ENCODE data around the gene NOP16.

The NOP16 gene

DNA sequence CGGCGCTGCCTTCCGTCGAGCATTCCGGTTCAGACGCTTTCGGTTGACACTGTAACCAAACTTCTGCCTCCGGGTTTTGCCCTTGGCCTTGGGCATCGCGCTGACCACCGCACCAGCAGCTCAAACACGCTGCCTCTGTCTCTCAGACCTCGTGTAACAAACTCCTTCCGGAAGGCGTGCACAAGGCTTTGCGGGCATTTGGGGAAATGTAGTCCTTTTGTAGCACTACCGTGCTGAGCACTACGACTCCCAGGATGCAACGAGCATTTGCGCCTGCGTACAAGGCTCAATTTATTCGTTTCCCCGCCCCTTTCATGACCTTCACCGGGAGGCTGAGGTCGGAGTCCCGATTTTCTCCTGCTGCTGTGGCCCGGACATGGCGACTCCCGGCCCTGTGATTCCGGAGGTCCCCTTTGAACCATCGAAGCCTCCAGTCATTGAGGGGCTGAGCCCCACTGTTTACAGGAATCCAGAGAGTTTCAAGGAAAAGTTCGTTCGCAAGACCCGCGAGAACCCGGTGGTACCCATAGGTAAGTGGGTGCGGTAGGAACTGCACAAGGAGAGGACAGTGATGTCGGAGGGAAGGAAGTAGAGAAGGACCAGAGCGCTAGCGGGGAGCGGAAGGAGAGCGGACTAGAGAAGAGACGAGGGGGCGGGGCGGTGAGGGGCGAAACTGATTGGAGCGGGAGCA is at the start of gene NOP16, which contains the start of gene HIGD2A:
Gene NOP16, minus strand, starts transcription at position 155 of the 691 bp plus-strand sequence. Its CDS starts 59 bp downstream, at position 96.
Gene HIGD2A, plus strand, starts transcription at position 308 of the 691 bp plus-strand sequence. Its CDS starts 69 bp downstream, at position 377.
- H3K4me1 ChIP-seq (ENCODE audit: control insufficient read depth, insufficient read depth, low read length, unreplicated experiment), result peaks cover 15% of the 10 kb centered on the region
- peak within 1 kb of the TSS; percentile 84 for H3K4me3 ChIP-seq (ENCODE audit: low read depth, low read length)
- H2AFZ ChIP-seq (ENCODE audit: low read length, unreplicated experiment), result peak within 1 kb of the TSS; percentile 52
- H3K27me3 ChIP-seq (ENCODE audit: insufficient read depth, low read length), result no peaks in the 10 kb centered on the region
- peak within 1 kb of the TSS; percentile 87 for H3K27ac ChIP-seq (ENCODE audit: low read depth, low read length)
- H3K79me2 ChIP-seq (ENCODE audit: control insufficient read depth, insufficient read depth, low read length, unreplicated experiment), result peaks cover 35% of the 10 kb centered on the region
- H3K36me3 ChIP-seq (ENCODE audit: insufficient read depth, low read length), result peaks cover 7% of the 10 kb centered on the region; the same call in 1 of the 2 replicates

GRCh38 chr5:176436656-176437055 is 48.3 kb upstream of the NOP16 start:
- Histone ChIP-seq H3K4me1 (ENCODE audit: control insufficient read depth, insufficient read depth, low read length, unreplicated experiment) (peaks cover 17% of the 10 kb centered on the region), H3K36me3 (ENCODE audit: insufficient read depth, low read length) (no peaks in the 10 kb centered on the region), H3K4me3 (ENCODE audit: low read depth, low read length) (peak overlapping the region; percentile 71), H3K79me2 (ENCODE audit: control insufficient read depth, insufficient read depth, low read length, unreplicated experiment) (no peaks in the 10 kb centered on the region), H3K27me3 (ENCODE audit: insufficient read depth, low read length) (no peaks in the 10 kb centered on the region), H3K27ac (ENCODE audit: low read depth, low read length) (no peak overlapping the region), H2AFZ (ENCODE audit: low read length, unreplicated experiment) (peak overlapping the region; percentile 58)

- H2AFZ ChIP-seq (ENCODE audit: low read length, unreplicated experiment), result no peak overlapping the region
- no peak overlapping the region for H3K4me3 ChIP-seq (ENCODE audit: low read depth, low read length)
- H3K27me3 ChIP-seq (ENCODE audit: insufficient read depth, low read length), result no peaks in the 10 kb centered on the region
- H3K4me1 ChIP-seq (ENCODE audit: control insufficient read depth, insufficient read depth, low read length, unreplicated experiment), result peaks cover 6% of the 10 kb centered on the region
- H3K27ac ChIP-seq (ENCODE audit: low read depth, low read length), result no peak overlapping the region
- no peaks in the 10 kb centered on the region for H3K36me3 ChIP-seq (ENCODE audit: insufficient read depth, low read length)
- no peaks in the 10 kb centered on the region for H3K79me2 ChIP-seq (ENCODE audit: control insufficient read depth, insufficient read depth, low read length, unreplicated experiment)
Measured at GRCh38 chr5:176432707-176433106, 44.3 kb upstream of the NOP16 start.

GRCh38 chr5:176429972-176430371 is 41.6 kb upstream of the NOP16 start:
- no peaks in the 10 kb centered on the region for H3K79me2 ChIP-seq (ENCODE audit: control insufficient read depth, insufficient read depth, low read length, unreplicated experiment)
- H3K4me3 ChIP-seq (ENCODE audit: low read depth, low read length), result no peak overlapping the region
- H3K27me3 ChIP-seq (ENCODE audit: insufficient read depth, low read length), result no peaks in the 10 kb centered on the region
- no peaks in the 10 kb centered on the region for H3K4me1 ChIP-seq (ENCODE audit: control insufficient read depth, insufficient read depth, low read length, unreplicated experiment)
- no peaks in the 10 kb centered on the region for H3K36me3 ChIP-seq (ENCODE audit: insufficient read depth, low read length)
- no peak overlapping the region for H3K27ac ChIP-seq (ENCODE audit: low read depth, low read length)
- no peak overlapping the region for H2AFZ ChIP-seq (ENCODE audit: low read length, unreplicated experiment)

GRCh38 chr5:176427971-176428370 is 39.6 kb upstream of the NOP16 start:
- Histone ChIP-seq H3K36me3 (ENCODE audit: insufficient read depth, low read length) (no peaks in the 10 kb centered on the region), H3K27me3 (ENCODE audit: insufficient read depth, low read length) (no peaks in the 10 kb centered on the region), H3K79me2 (ENCODE audit: control insufficient read depth, insufficient read depth, low read length, unreplicated experiment) (no peaks in the 10 kb centered on the region), H3K4me1 (ENCODE audit: control insufficient read depth, insufficient read depth, low read length, unreplicated experiment) (no peaks in the 10 kb centered on the region), H2AFZ (ENCODE audit: low read length, unreplicated experiment) (peak overlapping the region; percentile 12), H3K4me3 (ENCODE audit: low read depth, low read length) (no peak overlapping the region), H3K27ac (ENCODE audit: low read depth, low read length) (no peak overlapping the region)

GRCh38 chr5:176426876-176427275 is 38.5 kb upstream of the NOP16 start:
- no peak overlapping the region for H3K27ac ChIP-seq (ENCODE audit: low read depth, low read length)

GRCh38 chr5:176425791-176426190 is 37.4 kb upstream of the NOP16 start:
- Histone ChIP-seq H3K4me1 (ENCODE audit: control insufficient read depth, insufficient read depth, low read length, unreplicated experiment) (no peaks in the 10 kb centered on the region), H3K79me2 (ENCODE audit: control insufficient read depth, insufficient read depth, low read length, unreplicated experiment) (no peaks in the 10 kb centered on the region), H3K4me3 (ENCODE audit: low read depth, low read length) (no peak overlapping the region), H3K36me3 (ENCODE audit: insufficient read depth, low read length) (no peaks in the 10 kb centered on the region), H2AFZ (ENCODE audit: low read length, unreplicated experiment) (no peak overlapping the region), H3K27ac (ENCODE audit: low read depth, low read length) (no peak overlapping the region), H3K27me3 (ENCODE audit: insufficient read depth, low read length) (no peaks in the 10 kb centered on the region; the same call in 1 of the 2 replicates)

More at GRCh38 chr5:176426876-176427275, 38.5 kb upstream of the NOP16 start:
- H3K79me2 ChIP-seq (ENCODE audit: control insufficient read depth, insufficient read depth, low read length, unreplicated experiment), result no peaks in the 10 kb centered on the region
- no peak overlapping the region for H2AFZ ChIP-seq (ENCODE audit: low read length, unreplicated experiment)
- no peak overlapping the region for H3K4me3 ChIP-seq (ENCODE audit: low read depth, low read length)
- H3K36me3 ChIP-seq (ENCODE audit: insufficient read depth, low read length), result no peaks in the 10 kb centered on the region
- no peaks in the 10 kb centered on the region for H3K4me1 ChIP-seq (ENCODE audit: control insufficient read depth, insufficient read depth, low read length, unreplicated experiment)
- H3K27me3 ChIP-seq (ENCODE audit: insufficient read depth, low read length), result no peaks in the 10 kb centered on the region

DNA sequence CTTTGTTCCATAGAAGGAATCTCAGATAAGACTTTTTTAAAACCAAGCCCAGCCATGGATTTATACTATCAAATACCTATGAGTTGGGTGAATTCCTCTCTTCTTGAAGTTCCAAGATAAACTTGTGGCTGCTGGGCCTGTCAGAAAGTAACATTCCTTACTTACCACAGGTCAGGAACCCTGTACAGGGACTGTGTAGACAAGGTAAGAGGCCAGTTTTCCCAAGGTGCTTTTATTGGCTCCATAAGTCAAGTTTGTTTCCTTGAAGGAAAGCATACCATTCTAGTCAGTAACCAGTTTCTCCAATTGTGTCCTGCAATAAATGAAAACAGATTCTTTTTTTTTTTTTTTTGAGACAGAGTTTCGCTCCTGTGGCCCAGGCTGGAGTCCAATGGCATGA is 36.7 kb upstream of the NOP16 start:
- Histone ChIP-seq H3K4me3 (ENCODE audit: low read depth, low read length) (no peak overlapping the region), H3K79me2 (ENCODE audit: control insufficient read depth, insufficient read depth, low read length, unreplicated experiment) (no peaks in the 10 kb centered on the region), H3K36me3 (ENCODE audit: insufficient read depth, low read length) (no peaks in the 10 kb centered on the region), H3K27ac (ENCODE audit: low read depth, low read length) (no peak overlapping the region), H2AFZ (ENCODE audit: low read length, unreplicated experiment) (no peak overlapping the region), H3K4me1 (ENCODE audit: control insufficient read depth, insufficient read depth, low read length, unreplicated experiment) (no peaks in the 10 kb centered on the region), H3K27me3 (ENCODE audit: insufficient read depth, low read length) (no peaks in the 10 kb centered on the region; the same call in 1 of the 2 replicates)

- Histone ChIP-seq H3K27ac (ENCODE audit: low read depth, low read length) (no peak overlapping the region), H3K27me3 (ENCODE audit: insufficient read depth, low read length) (no peaks in the 10 kb centered on the region; the same call in 1 of the 2 replicates), H3K4me1 (ENCODE audit: control insufficient read depth, insufficient read depth, low read length, unreplicated experiment) (no peaks in the 10 kb centered on the region), H3K79me2 (ENCODE audit: control insufficient read depth, insufficient read depth, low read length, unreplicated experiment) (no peaks in the 10 kb centered on the region), H3K36me3 (ENCODE audit: insufficient read depth, low read length) (no peaks in the 10 kb centered on the region), H3K4me3 (ENCODE audit: low read depth, low read length) (no peak overlapping the region), H2AFZ (ENCODE audit: low read length, unreplicated experiment) (no peak overlapping the region)
Measured at GRCh38 chr5:176424181-176424580, 35.8 kb upstream of the NOP16 start.

- Histone ChIP-seq H3K79me2 (ENCODE audit: control insufficient read depth, insufficient read depth, low read length, unreplicated experiment) (peaks cover 3% of the 10 kb centered on the region), H3K36me3 (ENCODE audit: insufficient read depth, low read length) (no peaks in the 10 kb centered on the region), H3K27ac (ENCODE audit: low read depth, low read length) (no peak overlapping the region), H3K4me3 (ENCODE audit: low read depth, low read length) (no peak overlapping the region), H2AFZ (ENCODE audit: low read length, unreplicated experiment) (no peak overlapping the region), H3K27me3 (ENCODE audit: insufficient read depth, low read length) (no peaks in the 10 kb centered on the region; the same call in 1 of the 2 replicates), H3K4me1 (ENCODE audit: control insufficient read depth, insufficient read depth, low read length, unreplicated experiment) (peaks cover 3% of the 10 kb centered on the region)
Measured at GRCh38 chr5:176420972-176421544, 32.7 kb upstream of the NOP16 start.

DNA sequence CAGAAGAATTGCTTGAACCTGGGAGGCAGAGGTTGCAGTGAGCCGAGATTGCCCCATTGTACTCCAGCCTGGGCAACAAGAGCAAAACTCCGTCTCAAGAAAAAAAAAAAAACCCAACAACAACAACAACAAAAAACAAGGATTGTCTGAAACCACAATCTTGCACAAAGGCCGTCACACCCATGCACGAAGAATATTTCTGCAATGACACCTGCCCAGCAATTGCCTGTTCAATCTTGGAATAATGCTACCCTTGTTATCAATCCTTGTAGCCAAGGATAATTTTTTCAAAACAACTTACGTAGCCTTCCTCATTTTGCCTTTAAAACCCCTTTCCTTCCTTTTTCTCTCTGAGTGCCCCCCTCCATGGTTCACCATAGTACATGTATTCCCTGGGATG is 31.7 kb upstream of the NOP16 start:
- Histone ChIP-seq H3K4me3 (ENCODE audit: low read depth, low read length) (no peak overlapping the region), H3K27ac (ENCODE audit: low read depth, low read length) (no peak overlapping the region), H3K79me2 (ENCODE audit: control insufficient read depth, insufficient read depth, low read length, unreplicated experiment) (peaks cover 12% of the 10 kb centered on the region), H3K27me3 (ENCODE audit: insufficient read depth, low read length) (no peaks in the 10 kb centered on the region; the same call in 1 of the 2 replicates), H2AFZ (ENCODE audit: low read length, unreplicated experiment) (no peak overlapping the region), H3K36me3 (ENCODE audit: insufficient read depth, low read length) (no peaks in the 10 kb centered on the region), H3K4me1 (ENCODE audit: control insufficient read depth, insufficient read depth, low read length, unreplicated experiment) (peaks cover 5% of the 10 kb centered on the region)

Data from ACC112 (cell line).